ENCODE data around the gene PTPDC1.

- no peak for TF ChIP-seq CTCF (IDR thresholded peaks at IDR 0.05)
- TF ChIP-seq POLR2A (IDR thresholded peaks at IDR 0.05) = no peak
Observed at GRCh38 chr9:94147776-94148175, 63.5 kb downstream of the PTPDC1 start.
